DMS153 treated with DMSO at 0.1 percent for 48 hours (cell line): Measurements from ENCODE around the gene IFT80.
A peak's percentile ranks its signal among the peaks of the same experiment; 100 is the strongest.

Experiments
- DNase-seq: peaks from one replicate; lab custom pipeline; 2025; ENCODE audit not compliant: unreplicated experiment; lab: John Stamatoyannopoulos, UW

The IFT80 gene

GRCh38 chr3:160399125-160400029 is at the start of gene IFT80, which contains the start of gene SMC4:
Gene IFT80 (minus strand): TSS chr3:160399225. CDS start chr3:160384600, 14,625 bp downstream.
Gene SMC4 (plus strand): TSS chr3:160399650. CDS start chr3:160400827, 1,177 bp downstream.
- peak; percentile 97 for DNase-seq

GRCh38 chr3:160447544-160447943 is 48.5 kb upstream of the IFT80 start:
- DNase-seq: no peak

DNA sequence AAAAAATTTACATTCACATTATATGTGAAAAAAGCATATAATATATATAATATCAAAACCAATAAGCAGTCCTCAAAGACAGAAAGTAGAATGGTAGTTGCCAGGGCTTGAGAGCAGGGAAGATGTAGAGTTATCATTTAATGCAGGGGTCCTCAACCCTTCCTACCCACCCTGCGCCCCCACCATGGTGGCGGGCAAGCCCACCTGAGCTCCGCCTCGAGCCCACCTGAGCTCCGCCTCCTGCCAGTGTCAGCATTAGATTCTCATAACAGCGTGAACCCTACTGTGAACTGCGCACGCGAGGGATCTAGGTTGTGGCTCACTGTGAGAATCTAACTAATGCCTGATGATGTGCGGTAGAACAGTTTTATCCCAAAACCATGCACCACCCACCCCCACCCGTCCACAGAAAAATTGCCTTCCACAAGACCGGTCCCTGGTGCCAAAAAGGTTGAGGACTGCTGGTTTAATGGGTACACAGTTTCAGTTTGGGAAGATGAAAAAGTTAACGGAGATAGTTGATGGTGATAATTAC is 47.6 kb upstream of the IFT80 start:
- no peak for DNase-seq

DNA sequence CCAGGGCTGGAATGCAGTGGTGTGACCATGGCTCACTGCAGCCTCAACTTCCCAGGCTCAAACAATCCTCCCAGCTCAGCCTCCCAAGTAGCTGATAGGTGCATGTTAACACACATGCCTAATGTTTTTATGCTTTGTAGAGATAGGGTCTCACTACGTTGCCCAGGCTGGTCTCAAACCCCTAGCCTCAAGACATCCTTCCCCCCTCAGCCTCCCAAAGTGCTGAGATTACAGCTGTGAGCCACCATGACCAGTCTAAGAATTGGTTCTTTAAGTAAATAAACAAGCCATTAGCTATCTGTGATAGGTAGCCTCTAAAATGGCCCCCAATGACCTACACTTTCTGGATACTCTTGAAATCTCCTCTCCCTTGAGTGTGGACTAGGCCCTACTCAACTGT is 46.8 kb upstream of the IFT80 start:
- DNase-seq: no peak

DNA sequence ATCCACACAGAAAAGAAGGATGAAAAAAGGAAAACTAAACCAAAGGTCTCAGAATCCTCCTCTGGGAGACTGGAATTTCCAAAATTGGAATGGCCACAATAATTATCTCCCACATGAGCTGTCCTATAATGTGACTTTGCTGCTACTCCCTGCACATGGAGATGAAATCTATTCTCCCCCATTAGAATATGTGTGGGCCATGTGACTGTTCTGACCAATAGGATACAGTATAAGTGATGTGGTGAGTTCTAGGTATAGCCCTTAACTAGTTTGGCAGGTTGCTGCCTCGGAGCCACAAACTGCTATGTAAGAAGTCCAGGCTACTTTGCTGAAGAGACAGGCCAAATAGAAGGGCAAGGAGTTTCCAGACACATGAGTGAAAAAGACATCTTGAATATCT is 45.4 kb upstream of the IFT80 start:
- DNase-seq: no peak

GRCh38 chr3:160440687-160441086 is 41.7 kb upstream of the IFT80 start:
- no peak for DNase-seq

DNA sequence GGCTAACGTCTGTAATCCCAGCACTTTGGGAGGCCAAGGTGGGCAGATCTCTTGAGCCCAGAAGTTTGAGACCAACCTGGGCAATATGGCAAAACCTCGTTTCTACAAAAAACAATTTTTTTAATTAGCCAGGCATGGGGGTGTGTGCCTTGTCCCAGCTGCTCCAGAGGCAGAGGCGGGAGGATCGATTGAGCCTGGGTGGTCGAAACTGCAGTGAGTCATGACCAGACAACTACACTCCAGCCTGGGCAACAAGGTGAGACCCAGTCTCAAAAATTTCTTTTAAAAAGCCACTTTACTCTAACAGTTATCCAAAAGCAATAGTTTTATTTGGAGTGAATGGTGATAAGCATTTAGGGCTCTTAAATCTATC is 38.0 kb upstream of the IFT80 start:
- DNase-seq: no peak

DNA sequence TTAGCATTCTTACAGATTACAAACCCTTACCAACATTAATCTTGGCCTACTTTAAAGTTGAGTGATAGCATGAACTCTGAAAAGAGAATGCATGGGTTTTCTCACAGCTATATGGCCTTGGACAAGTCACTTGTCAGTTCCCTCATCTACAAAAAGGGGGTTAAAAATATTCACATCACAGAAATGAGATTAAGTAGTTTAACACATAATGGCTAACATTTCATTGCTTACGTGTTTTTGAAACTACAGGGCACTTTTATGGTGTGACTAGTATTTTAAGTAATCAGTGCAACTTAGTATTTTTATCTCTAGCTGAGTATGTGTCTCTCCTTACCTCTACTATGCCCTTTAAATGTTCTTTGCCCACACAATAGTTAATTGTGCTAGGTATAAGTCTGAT is 36.7 kb upstream of the IFT80 start:
- no peak for DNase-seq

DNA sequence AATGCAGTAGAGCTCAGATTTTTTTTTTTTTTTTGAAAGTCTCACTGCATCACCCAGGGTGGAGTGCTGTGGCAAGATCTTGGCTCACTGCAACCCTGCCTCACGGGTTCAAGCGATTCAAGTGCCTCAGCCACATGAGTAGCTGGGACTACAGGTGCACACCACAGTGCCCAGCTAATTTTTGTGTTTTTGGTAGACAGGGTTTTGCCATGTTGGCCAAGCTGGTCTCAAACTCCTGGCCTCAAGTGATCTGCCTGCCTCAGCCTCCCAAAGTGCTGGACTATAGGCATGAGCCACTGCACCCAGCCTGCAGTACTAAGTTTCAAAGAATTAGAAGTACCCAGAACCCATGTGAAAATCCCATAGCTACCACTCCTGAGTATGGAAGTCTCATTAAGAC is 36.1 kb upstream of the IFT80 start:
- no peak for DNase-seq

DNA sequence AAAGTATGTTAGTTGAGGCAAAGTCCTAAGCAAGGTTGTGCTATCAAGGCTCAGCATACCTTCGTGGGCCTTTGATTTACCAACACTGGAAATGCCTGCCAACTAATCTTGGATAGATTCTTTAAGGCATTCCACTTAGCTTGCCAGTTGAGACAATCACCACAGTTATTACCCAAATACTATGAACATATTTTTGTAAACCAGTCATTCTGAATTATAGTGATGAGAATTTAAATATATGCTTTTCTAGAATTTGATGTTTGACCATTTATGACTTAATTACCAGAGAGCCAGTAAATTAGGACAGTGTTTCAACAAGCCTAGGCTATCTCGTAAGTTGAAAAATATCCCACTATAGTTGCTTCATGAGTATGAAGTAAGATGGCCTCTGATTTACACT is 35.0 kb upstream of the IFT80 start:
- DNase-seq: no peak

- no peak for DNase-seq
Measured at GRCh38 chr3:160427832-160428424, 28.9 kb upstream of the IFT80 start.

DNA sequence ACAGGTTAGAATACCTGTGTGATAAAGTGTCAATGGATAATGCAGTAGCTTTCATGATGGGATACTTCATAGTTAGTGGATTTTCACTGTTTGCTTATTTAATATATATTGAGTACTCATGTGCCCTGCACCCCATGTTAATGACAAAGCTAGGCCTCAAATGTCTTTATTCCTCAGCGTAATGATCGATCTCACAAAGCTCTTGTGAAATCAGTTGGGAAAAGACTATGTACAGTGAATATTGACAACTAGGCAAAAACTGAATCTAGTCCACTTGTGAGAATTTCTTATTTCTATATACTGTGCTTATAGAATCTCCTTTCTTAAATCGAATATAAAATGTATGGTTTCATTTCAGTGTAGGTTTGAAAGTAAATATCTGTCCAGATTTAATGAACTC is 18.3 kb upstream of the IFT80 start:
- no peak for DNase-seq

GRCh38 chr3:160413613-160414248 is 14.7 kb upstream of the IFT80 start:
- peak; percentile 45 for DNase-seq

DNA sequence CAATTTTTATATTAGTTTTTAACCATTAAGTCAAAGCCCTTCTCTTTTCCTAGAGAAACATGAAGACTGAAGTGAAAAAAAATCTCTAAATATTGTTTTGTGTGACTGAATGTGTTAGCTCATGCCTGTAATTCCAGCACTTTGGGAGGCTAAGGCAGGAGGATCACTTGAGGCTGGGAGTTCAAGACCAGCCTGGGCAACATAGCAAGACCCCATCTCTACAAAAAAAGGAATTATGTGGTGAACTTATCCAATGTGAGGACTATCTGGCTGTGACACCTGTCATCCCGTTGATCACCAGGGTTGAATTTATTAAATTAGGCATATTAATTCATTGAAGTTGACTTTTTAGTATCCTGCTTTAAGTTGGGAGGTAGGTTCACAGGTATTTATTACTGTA is 13.5 kb upstream of the IFT80 start:
- DNase-seq: no peak

DNA sequence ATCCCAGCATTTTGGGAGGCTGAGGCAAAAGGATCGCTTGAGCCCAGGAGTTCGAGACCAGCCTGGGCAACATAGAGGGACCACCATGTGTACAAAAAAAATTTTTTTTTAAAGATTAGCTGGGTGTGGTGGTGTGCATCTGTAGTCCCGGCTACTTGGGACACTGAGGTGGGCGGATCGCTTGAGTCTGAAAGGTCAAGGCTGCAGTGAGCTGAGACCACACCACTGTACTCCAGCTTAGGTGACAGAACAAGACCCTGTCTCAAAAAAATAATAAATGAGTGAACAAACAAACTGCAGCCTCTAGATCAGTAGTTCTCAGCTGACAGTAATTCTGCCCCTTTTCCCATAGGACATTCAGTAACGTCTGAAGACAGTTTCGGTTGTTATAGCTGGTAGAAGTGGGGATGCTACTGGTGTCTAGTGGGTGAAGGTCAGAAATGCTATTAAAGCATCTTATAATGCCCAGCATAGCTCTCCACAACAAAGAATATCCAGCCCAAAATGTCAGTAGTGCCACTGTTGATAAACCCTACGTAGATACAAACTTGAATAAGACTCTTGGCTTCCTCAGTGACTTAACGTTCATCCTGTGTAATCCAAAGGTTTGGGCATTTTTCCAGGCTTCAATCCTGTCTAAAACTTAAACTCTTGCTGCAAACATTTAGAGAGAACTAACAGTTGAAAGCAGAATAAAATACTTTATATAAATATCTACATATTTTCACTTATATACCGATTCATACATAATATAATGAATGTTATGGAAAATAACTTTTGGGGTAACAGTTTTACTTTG is 11.0 kb upstream of the IFT80 start:
- no peak for DNase-seq

GRCh38 chr3:160403796-160404470 is 4.9 kb upstream of the IFT80 start:
- no peak for DNase-seq

DNA sequence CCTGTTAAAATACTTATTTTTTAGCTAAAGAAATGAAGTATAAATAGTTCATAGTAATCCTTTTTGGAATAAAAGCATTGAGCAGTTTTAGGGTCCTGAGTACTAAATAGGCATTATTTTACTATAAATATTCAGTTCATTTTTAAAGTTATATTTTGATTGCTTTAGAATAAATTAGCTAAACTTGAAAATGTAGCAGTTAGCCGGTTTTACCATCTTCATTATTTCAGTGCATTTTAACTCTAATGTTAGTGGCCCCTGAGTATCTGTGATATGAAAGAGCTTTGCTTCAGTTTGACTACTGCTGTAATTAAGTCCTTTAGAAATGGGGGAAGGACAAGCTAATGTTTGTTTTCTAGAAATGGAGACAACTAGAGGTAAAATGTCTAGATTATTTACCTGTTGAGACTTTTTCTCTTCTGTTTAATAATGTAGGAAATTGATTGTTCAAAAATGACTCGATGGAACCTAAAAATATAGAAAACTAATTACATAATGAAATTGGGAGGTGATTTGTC is 4.1 kb upstream of the IFT80 start:
- DNase-seq: no peak

GRCh38 chr3:160402221-160403027 is 3.4 kb upstream of the IFT80 start:
- DNase-seq: no peak
